ENCODE results near the gene RAB44.

RAB44 gene

GRCh38 chr6:36686668-36687513 is 10.7 kb upstream of the RAB44 start:
- DNase-seq (ENCODE audit: extremely low read depth, low read depth), result no peak
- TF ChIP-seq, protein P1, sequence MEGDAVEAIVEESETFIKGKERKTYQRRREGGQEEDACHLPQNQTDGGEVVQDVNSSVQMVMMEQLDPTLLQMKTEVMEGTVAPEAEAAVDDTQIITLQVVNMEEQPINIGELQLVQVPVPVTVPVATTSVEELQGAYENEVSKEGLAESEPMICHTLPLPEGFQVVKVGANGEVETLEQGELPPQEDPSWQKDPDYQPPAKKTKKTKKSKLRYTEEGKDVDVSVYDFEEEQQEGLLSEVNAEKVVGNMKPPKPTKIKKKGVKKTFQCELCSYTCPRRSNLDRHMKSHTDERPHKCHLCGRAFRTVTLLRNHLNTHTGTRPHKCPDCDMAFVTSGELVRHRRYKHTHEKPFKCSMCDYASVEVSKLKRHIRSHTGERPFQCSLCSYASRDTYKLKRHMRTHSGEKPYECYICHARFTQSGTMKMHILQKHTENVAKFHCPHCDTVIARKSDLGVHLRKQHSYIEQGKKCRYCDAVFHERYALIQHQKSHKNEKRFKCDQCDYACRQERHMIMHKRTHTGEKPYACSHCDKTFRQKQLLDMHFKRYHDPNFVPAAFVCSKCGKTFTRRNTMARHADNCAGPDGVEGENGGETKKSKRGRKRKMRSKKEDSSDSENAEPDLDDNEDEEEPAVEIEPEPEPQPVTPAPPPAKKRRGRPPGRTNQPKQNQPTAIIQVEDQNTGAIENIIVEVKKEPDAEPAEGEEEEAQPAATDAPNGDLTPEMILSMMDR (IDR thresholded peaks at IDR 0.05; ENCODE audit: low read depth, low read length, missing control alignments), result no peak
- no peak overlapping the region for H3K4me3 ChIP-seq (replicated peaks; ENCODE audit: low read depth, low read length)

GRCh38 chr6:36688063-36688738 is 9.4 kb upstream of the RAB44 start:
- no peak overlapping the region for H3K4me3 ChIP-seq (replicated peaks; ENCODE audit: low read depth, low read length)
- TF ChIP-seq, protein P1 (IDR thresholded peaks at IDR 0.05; ENCODE audit: low read depth, low read length, missing control alignments), result no peak
- DNase-seq (ENCODE audit: extremely low read depth, low read depth), result no peak

DNA sequence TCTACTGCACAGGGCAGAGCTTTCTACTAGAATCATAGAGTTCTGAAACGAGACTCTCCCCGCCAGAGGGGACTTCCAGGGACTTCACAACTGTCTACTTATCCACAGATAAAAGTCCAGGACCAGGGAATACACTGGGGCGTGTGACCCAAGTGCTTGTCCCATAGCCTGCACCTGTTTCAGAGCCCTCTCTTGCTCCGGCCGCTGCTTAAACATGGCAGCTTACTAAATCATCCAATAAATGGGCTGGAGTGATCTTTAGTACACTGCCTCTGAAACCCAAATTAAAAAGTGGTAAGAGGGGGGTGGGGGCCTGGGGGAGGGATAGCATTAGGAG is 8.9 kb upstream of the RAB44 start:
- H3K4me3 ChIP-seq (replicated peaks; ENCODE audit: low read depth, low read length), result no peak overlapping the region
- TF ChIP-seq, protein P1 (IDR thresholded peaks at IDR 0.05; ENCODE audit: low read depth, low read length, missing control alignments), result no peak
- no peak for DNase-seq (ENCODE audit: extremely low read depth, low read depth)

DNA sequence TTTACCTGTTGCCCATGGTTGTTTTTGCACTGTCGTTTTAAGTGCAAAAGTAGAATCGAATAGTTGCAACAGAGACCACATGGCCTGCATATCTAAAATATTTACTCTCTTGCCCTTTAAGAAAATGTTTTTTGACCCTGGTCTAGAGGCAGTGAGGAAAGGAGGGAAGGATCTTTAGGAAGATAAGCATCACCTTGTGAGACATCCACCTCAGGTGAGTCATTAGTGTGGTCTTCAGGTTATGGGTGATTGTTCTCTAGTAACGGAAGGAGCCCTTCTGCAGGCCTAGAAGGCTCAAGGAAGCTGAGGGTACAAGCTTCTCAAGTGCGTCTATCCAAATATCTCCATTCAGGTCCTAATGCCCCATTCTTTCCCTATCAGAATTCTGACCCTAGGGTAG is 6.6 kb upstream of the RAB44 start:
- H3K4me3 ChIP-seq (replicated peaks; ENCODE audit: low read depth, low read length), result no peak overlapping the region
- DNase-seq (ENCODE audit: extremely low read depth, low read depth), result no peak
- TF ChIP-seq, protein P1 (IDR thresholded peaks at IDR 0.05; ENCODE audit: low read depth, low read length, missing control alignments), result no peak

DNA sequence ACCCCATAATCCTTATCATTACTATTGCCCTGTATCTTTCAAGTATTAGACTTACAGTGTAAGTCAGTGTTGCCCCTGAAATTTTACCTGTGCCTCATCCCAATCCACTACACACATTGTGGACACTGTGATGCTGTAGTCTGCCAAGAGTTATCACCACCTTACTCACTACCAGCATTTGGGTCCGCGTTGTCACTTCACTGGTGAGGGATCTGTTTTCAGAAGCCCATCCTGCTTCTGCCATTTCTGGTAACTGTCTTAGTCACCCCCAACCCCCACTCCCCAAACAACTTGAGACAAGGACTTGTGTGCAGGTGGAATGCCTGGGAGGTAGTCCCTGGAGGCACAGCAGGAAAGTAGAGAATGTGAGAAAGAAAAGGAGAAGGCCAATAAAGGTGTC is 6.0 kb upstream of the RAB44 start:
- TF ChIP-seq, protein P1 (IDR thresholded peaks at IDR 0.05; ENCODE audit: low read depth, low read length, missing control alignments), result no peak
- DNase-seq (ENCODE audit: extremely low read depth, low read depth), result no peak
- H3K4me3 ChIP-seq (replicated peaks; ENCODE audit: low read depth, low read length), result no peak overlapping the region

GRCh38 chr6:36692220-36692619 is 5.4 kb upstream of the RAB44 start:
- H3K4me3 ChIP-seq (replicated peaks; ENCODE audit: low read depth, low read length), result no peak overlapping the region
- TF ChIP-seq, protein P1 (IDR thresholded peaks at IDR 0.05; ENCODE audit: low read depth, low read length, missing control alignments), result no peak
- no peak for DNase-seq (ENCODE audit: extremely low read depth, low read depth)

All from HFF-Myc (cell line).